GM18499 (cell line): ENCODE data around the gene MOGAT1.
"Not testable (repeated sequence)": the region's sequence is repeated elsewhere in the genome, so short reads cannot be mapped to it uniquely, and the experiment has no call there.

ENCODE experiments used
- ATAC-seq: cut with Tn5 transposase; IDR thresholded peaks from one replicate; pipeline ENCODE4 v1.9.1; 2021; ENCODE audit warnings: moderate number of reproducible peaks; ENCODE audit not compliant: insufficient read depth, unreplicated experiment

The MOGAT1 gene

GRCh38 chr2:222669353-222669752 is 2.1 kb upstream of the MOGAT1 start:
- ATAC-seq, result no peak

GRCh38 chr2:222670191-222671038 is 1.0 kb upstream of the MOGAT1 start:
- ATAC-seq, result no peak

- no peak for ATAC-seq
These were observed 577 bp downstream of the MOGAT1 start for GRCh38 chr2:222672068-222672401.

GRCh38 chr2:222673273-222673672 is 1.8 kb downstream of the MOGAT1 start:
- ATAC-seq, result no peak

- ATAC-seq, result no peak
These were observed 2.4 kb downstream of the MOGAT1 start for GRCh38 chr2:222673883-222674282.

- no peak for ATAC-seq
These were observed 6.5 kb downstream of the MOGAT1 start for GRCh38 chr2:222677981-222678380.

- ATAC-seq, result no peak
These were observed 12.3 kb downstream of the MOGAT1 start for GRCh38 chr2:222683805-222684204.

- no peak for ATAC-seq
These were observed 14.8 kb downstream of the MOGAT1 start for GRCh38 chr2:222686086-222686750.

GRCh38 chr2:222688917-222689316 is 17.5 kb downstream of the MOGAT1 start:
- no peak for ATAC-seq

- ATAC-seq, result no peak
These were observed 17.9 kb downstream of the MOGAT1 start for GRCh38 chr2:222689322-222689721.

GRCh38 chr2:222690564-222691200 is 19.2 kb downstream of the MOGAT1 start:
- peak; percentile 61 for ATAC-seq

- not testable (repeated sequence) for ATAC-seq
These were observed 22.0 kb downstream of the MOGAT1 start for GRCh38 chr2:222693413-222693812.

GRCh38 chr2:222693837-222694236 is 22.4 kb downstream of the MOGAT1 start:
- peak; percentile 45 for ATAC-seq

GRCh38 chr2:222698276-222698675 is 26.8 kb downstream of the MOGAT1 start:
- ATAC-seq, result no peak

GRCh38 chr2:222701233-222701632 is 29.8 kb downstream of the MOGAT1 start:
- ATAC-seq, result no peak

- ATAC-seq, result no peak
These were observed 30.3 kb downstream of the MOGAT1 start for GRCh38 chr2:222701721-222702131.

- no peak for ATAC-seq
These were observed 31.6 kb downstream of the MOGAT1 start for GRCh38 chr2:222703091-222703490.

- no peak for ATAC-seq
These were observed 32.4 kb downstream of the MOGAT1 start for GRCh38 chr2:222703886-222704285.

GRCh38 chr2:222706616-222707015 is 35.2 kb downstream of the MOGAT1 start:
- ATAC-seq, result no peak

GRCh38 chr2:222707102-222707688 is 35.7 kb downstream of the MOGAT1 start:
- no peak for ATAC-seq

GRCh38 chr2:222707689-222708273 is 36.3 kb downstream of the MOGAT1 start:
- ATAC-seq, result peak; percentile 51
